ENCODE results near the gene APOH. TPM values are rescaled to one million over a fixed set of nuclear protein-coding genes. Genes with fewer than 3 reads are reported as not detected.
A peak's percentile ranks its signal among the peaks of the same experiment; 100 is the strongest.

Gene APOH
- total and polyA plus RNA-seq, 2 of the 13 experiments (the other 11 are each of a cell fraction or from before 2014, with no cell fraction given) = 4,846 to 5,748 TPM

- TF ChIP-seq RFXAP (CRISPR knock-in tag; IDR thresholded peaks at IDR 0.05; ENCODE audit: borderline replicate concordance) (peak; percentile 60; the same call in 1 of the 2 replicates), ZNF30 (CRISPR knock-in tag; IDR thresholded peaks at IDR 0.05) (no peak), RNF2 (conservative IDR thresholded peaks at IDR 0.05; ENCODE audit: low read depth) (no peak), NR2F2 (IDR thresholded peaks at IDR 0.05; ENCODE audit: borderline replicate concordance, low read depth) (no peak), ZFY (CRISPR knock-in tag; IDR thresholded peaks at IDR 0.05) (peak; percentile 89), RFX1 (IDR thresholded peaks at IDR 0.05) (peak; percentile 100), ZNF550 (CRISPR knock-in tag; IDR thresholded peaks at IDR 0.05; ENCODE audit: borderline replicate concordance) (no peak; the same call in 1 of the 2 replicates), ZNF383 (CRISPR knock-in tag; IDR thresholded peaks at IDR 0.05; ENCODE audit: borderline replicate concordance) (peak; percentile 89; the same call in 1 of the 2 replicates), MYNN (CRISPR knock-in tag; IDR thresholded peaks at IDR 0.05; ENCODE audit: low read depth) (no peak), AKNA (CRISPR knock-in tag; IDR thresholded peaks at IDR 0.05; ENCODE audit: borderline replicate concordance) (peak; percentile 64; the same call in 1 of the 2 replicates), SCMH1 (CRISPR knock-in tag; IDR thresholded peaks at IDR 0.05; ENCODE audit: borderline replicate concordance) (no peak), KLF9 (CRISPR knock-in tag; IDR thresholded peaks at IDR 0.05; ENCODE audit: low read depth) (no peak), EP300 (IDR thresholded peaks at IDR 0.05; ENCODE audit: low read depth in 2 of 2, low read length in 2 of 2) (no peak), EP300 (CRISPR knock-in tag; IDR thresholded peaks at IDR 0.05; ENCODE audit: borderline replicate concordance) (no peak; the same call in 1 of the 2 replicates), MIER3 (CRISPR knock-in tag; IDR thresholded peaks at IDR 0.05; ENCODE audit: borderline replicate concordance) (no peak), ZNF784 (CRISPR knock-in tag; IDR thresholded peaks at IDR 0.05; ENCODE audit: borderline replicate concordance) (peak; percentile 33; the same call in 1 of the 2 replicates), ZNF180 (CRISPR knock-in tag; IDR thresholded peaks at IDR 0.05; ENCODE audit: borderline replicate concordance, low read depth) (0 out of 2 replicates have a peak, but pooled peaks have one; percentile 63), ATAD3A (CRISPR knock-in tag; IDR thresholded peaks at IDR 0.05) (no peak; the same call in 1 of the 2 replicates), ZNF34 (CRISPR knock-in tag; IDR thresholded peaks at IDR 0.05; ENCODE audit: borderline replicate concordance) (peak; percentile 70; the same call in 1 of the 2 replicates), ZNF816 (CRISPR knock-in tag; IDR thresholded peaks at IDR 0.05; ENCODE audit: borderline replicate concordance) (no peak), MLLT10 (CRISPR knock-in tag; IDR thresholded peaks at IDR 0.05) (no peak), MXD4 (CRISPR knock-in tag; IDR thresholded peaks at IDR 0.05) (peak; percentile 85), GRHL1 (CRISPR knock-in tag; conservative IDR thresholded peaks at IDR 0.05) (no peak)
Observed at GRCh38 chr17:66191593-66192377, 37.4 kb downstream of the APOH start, which contains the start of gene CEP112 (continued).

Data from HepG2 (cell line).